Activated T-helper 2 cell treated with anti-CD3 and anti-CD28 coated beads, Interferon-gamma antibody, Interleukin-2, Interleukin-4, amounts not matched to agents 10 μg/mL and 5 μg/mL and 100 μg/mL, durations not matched to agents 14 hours and 24 hours and 36 hours (primary cell): ENCODE results near the gene SRRM5. TPM values are rescaled to one million over a fixed set of nuclear protein-coding genes. Genes with fewer than 3 reads are reported as not detected.
A peak's percentile ranks its signal among the peaks of the same experiment; 100 is the strongest.

Experiments used
- DNase-seq: peaks from one replicate; pipeline ENCODE4 v3.0.0; 2021; ENCODE audit warnings: low spot score
- H3K27ac Mint-ChIP-seq: one replicate; pipeline ENCODE4 v1.8.0; 2021; ENCODE audit warnings: mixed read lengths
- H3K27me3 Mint-ChIP-seq: one replicate; pipeline ENCODE4 v1.8.0; 2021; ENCODE audit warnings: low read depth, mixed read lengths
- H3K36me3 Mint-ChIP-seq: one replicate; pipeline ENCODE4 v1.8.0; 2021; ENCODE audit warnings: low read depth, mixed read lengths
- H3K4me1 Mint-ChIP-seq: one replicate; pipeline ENCODE4 v1.8.0; 2021; ENCODE audit warnings: low read depth, mixed read lengths
- H3K4me3 Mint-ChIP-seq: one replicate; pipeline ENCODE4 v1.8.0; 2021; ENCODE audit warnings: low read depth, mild to moderate bottlenecking, moderate library complexity, mixed read lengths
- H3K9me3 Mint-ChIP-seq: one replicate; pipeline ENCODE4 v1.8.0; 2021; ENCODE audit warnings: mixed read lengths
- intact Hi-C: fragments of 100-400 bp; cut with micrococcal nuclease; formaldehyde crosslinking; loops from one replicate; pipeline ENCODE4 v1.15.1; 2023
- total RNA-seq: library from RNA; stranded (reverse); gene quantifications from 2 replicates; pipeline ENCODE4 v1.2.3, GENCODE V29; 2022

SRRM5 gene
- total RNA-seq, 1 donor from 2014 or later = 0.46 TPM

- Mint-ChIP-seq H3K27me3 (no peaks in the 10 kb centered on the region), H3K4me3 (no peak overlapping the region), H3K9me3 (no peaks in the 10 kb centered on the region), H3K36me3 (peaks cover 56% of the 10 kb centered on the region), H3K27ac (no peak overlapping the region), H3K4me1 (peaks cover 2% of the 10 kb centered on the region)
- no peak for DNase-seq
- intact Hi-C loops = loop anchor here (1.0 kb wide), 1 partner anchor 205 kb away; no protein-coding TSS in a partner anchor
These were observed 40.6 kb downstream of the SRRM5 start for GRCh38 chr19:43652546-43652874.

- Mint-ChIP-seq H3K36me3 (peaks cover 67% of the 10 kb centered on the region), H3K4me3 (no peak overlapping the region), H3K27me3 (no peaks in the 10 kb centered on the region), H3K27ac (no peak overlapping the region), H3K4me1 (peaks cover 2% of the 10 kb centered on the region), H3K9me3 (peaks cover 5% of the 10 kb centered on the region)
- intact Hi-C loops = no loop called here
- no peak for DNase-seq
These were observed 44.5 kb downstream of the SRRM5 start for GRCh38 chr19:43656436-43656835.

GRCh38 chr19:43658001-43658400 lies 46.1 kb downstream of the SRRM5 start:
- no peak for DNase-seq
- Mint-ChIP-seq H3K4me3 (no peak overlapping the region), H3K27me3 (no peaks in the 10 kb centered on the region), H3K9me3 (peaks cover 5% of the 10 kb centered on the region), H3K4me1 (no peaks in the 10 kb centered on the region), H3K36me3 (peaks cover 70% of the 10 kb centered on the region), H3K27ac (no peak overlapping the region)
- intact Hi-C loops = no loop called here

- H3K27me3 Mint-ChIP-seq = no peaks in the 10 kb centered on the region
- no peak overlapping the region for H3K4me3 Mint-ChIP-seq
- H3K36me3 Mint-ChIP-seq = peaks cover 69% of the 10 kb centered on the region
- no peak for DNase-seq
- intact Hi-C loops = no loop called here
- no peaks in the 10 kb centered on the region for H3K4me1 Mint-ChIP-seq
- H3K9me3 Mint-ChIP-seq = peaks cover 5% of the 10 kb centered on the region
- no peak overlapping the region for H3K27ac Mint-ChIP-seq
These were observed 46.6 kb downstream of the SRRM5 start for GRCh38 chr19:43658494-43658893.

GRCh38 chr19:43660301-43660970 lies 48.5 kb downstream of the SRRM5 start:
- peaks cover 5% of the 10 kb centered on the region for H3K9me3 Mint-ChIP-seq
- peaks cover 13% of the 10 kb centered on the region for H3K4me1 Mint-ChIP-seq
- no peak overlapping the region for H3K4me3 Mint-ChIP-seq
- intact Hi-C loops = no loop called here
- H3K36me3 Mint-ChIP-seq = peaks cover 70% of the 10 kb centered on the region
- H3K27me3 Mint-ChIP-seq = no peaks in the 10 kb centered on the region
- DNase-seq = no peak
- no peak overlapping the region for H3K27ac Mint-ChIP-seq

- intact Hi-C loops = no loop called here
These were observed 49.1 kb downstream of the SRRM5 start for GRCh38 chr19:43660971-43661360.

GRCh38 chr19:43662487-43662886 lies 50.6 kb downstream of the SRRM5 start:
- peaks cover 15% of the 10 kb centered on the region for H3K4me1 Mint-ChIP-seq
- H3K27me3 Mint-ChIP-seq = no peaks in the 10 kb centered on the region
- H3K9me3 Mint-ChIP-seq = peaks cover 5% of the 10 kb centered on the region
- no peak overlapping the region for H3K27ac Mint-ChIP-seq
- no peak overlapping the region for H3K4me3 Mint-ChIP-seq
- intact Hi-C loops = no loop called here
- DNase-seq = no peak
- H3K36me3 Mint-ChIP-seq = peaks cover 65% of the 10 kb centered on the region

More at GRCh38 chr19:43660971-43661360, 49.1 kb downstream of the SRRM5 start:
- Mint-ChIP-seq H3K4me1 (peaks cover 13% of the 10 kb centered on the region), H3K27me3 (no peaks in the 10 kb centered on the region), H3K27ac (no peak overlapping the region), H3K9me3 (peaks cover 5% of the 10 kb centered on the region), H3K36me3 (peaks cover 65% of the 10 kb centered on the region), H3K4me3 (no peak overlapping the region)
- no peak for DNase-seq

GRCh38 chr19:43664018-43664417 lies 52.1 kb downstream of the SRRM5 start:
- Mint-ChIP-seq H3K9me3 (no peaks in the 10 kb centered on the region), H3K27ac (peak overlapping the region; percentile 18), H3K36me3 (peaks cover 64% of the 10 kb centered on the region)

More at GRCh38 chr19:43664018-43664417, 52.1 kb downstream of the SRRM5 start:
- Mint-ChIP-seq H3K4me3 (peak overlapping the region; percentile 4), H3K27me3 (no peaks in the 10 kb centered on the region), H3K4me1 (peaks cover 20% of the 10 kb centered on the region)
- intact Hi-C loops = no loop called here
- DNase-seq = peak; percentile 21

Other genes starting within 250 kb of the SRRM5 start
- gene TEX101, start 197.2 kb upstream of the SRRM5 start, total RNA-seq = not detected in 2 replicates
- gene LYPD3, start 146.5 kb upstream of the SRRM5 start, total RNA-seq = 2.5 and 3.0 TPM in 2 replicates
- 23.0 and 25.3 TPM in 2 replicates for gene PHLDB3, start 107.3 kb upstream of the SRRM5 start, total RNA-seq
- gene ETHE1, start 84.9 kb upstream of the SRRM5 start, total RNA-seq = 64.6 and 65.5 TPM in 2 replicates
- gene ZNF575, start 78.9 kb upstream of the SRRM5 start, total RNA-seq = 1.7 and 2.1 TPM in 2 replicates
- gene XRCC1, start 36.6 kb upstream of the SRRM5 start, total RNA-seq = 27.3 and 27.5 TPM in 2 replicates
- 9.0 and 9.1 TPM in 2 replicates for gene PINLYP, start 36.3 kb upstream of the SRRM5 start, total RNA-seq
- gene IRGQ, start 16.0 kb upstream of the SRRM5 start, total RNA-seq = 27.8 and 32.7 TPM in 2 replicates
- 14.5 and 14.8 TPM in 2 replicates for gene ZNF576, start 15.5 kb upstream of the SRRM5 start, total RNA-seq
- gene ZNF428, start 7.5 kb downstream of the SRRM5 start, total RNA-seq = 17.7 and 19.1 TPM in 2 replicates
- gene CADM4, start 27.8 kb downstream of the SRRM5 start, total RNA-seq = 0.39 and 0.44 TPM in 2 replicates
- 19.9 and 21.2 TPM in 2 replicates for gene PLAUR, start 58.1 kb downstream of the SRRM5 start, total RNA-seq
- gene IRGC, start 104.0 kb downstream of the SRRM5 start, total RNA-seq = not detected in 2 replicates
- gene SMG9, start 142.9 kb downstream of the SRRM5 start, total RNA-seq = 69.1 and 73.1 TPM in 2 replicates
- 98.0 and 98.7 TPM in 2 replicates for gene KCNN4, start 168.9 kb downstream of the SRRM5 start, total RNA-seq
- gene LYPD5, start 190.4 kb downstream of the SRRM5 start, total RNA-seq = 0.14 and 0.41 TPM in 2 replicates
- 3.6 and 4.6 TPM in 2 replicates for gene ZNF283, start 215.2 kb downstream of the SRRM5 start, total RNA-seq